Measurements from ENCODE around the gene FAM120B.

Gene FAM120B

GRCh38 chr6:170421921-170422320 lies 115.4 kb downstream of the FAM120B start:
- no peak overlapping the region for H3K4me3 ChIP-seq (ENCODE audit: low read depth in 1 of 2, low read length in 2 of 2)
- no peak overlapping the region for H3K4me2 ChIP-seq (ENCODE audit: insufficient read depth, low read length)
- H2AFZ ChIP-seq (ENCODE audit: low read depth, low read length) = no peak overlapping the region
- DNase-seq (no peak), ATAC-seq (ENCODE audit: insufficient read depth, low read depth) (no peak)
- no peak overlapping the region for H3K9ac ChIP-seq (ENCODE audit: low read depth, low read length)
- H3K27me3 ChIP-seq (ENCODE audit: insufficient read depth, low read length, poor library complexity) = peaks cover 2% of the 10 kb centered on the region
- no peaks in the 10 kb centered on the region for H3K9me3 ChIP-seq (ENCODE audit: insufficient read depth, low read length, severe bottlenecking)
- H3K27ac ChIP-seq (ENCODE audit: low read length) = no peak overlapping the region
- TF ChIP-seq EZH2 (IDR thresholded peaks at IDR 0.05; ENCODE audit: borderline replicate concordance, low read depth, low read length, severe bottlenecking) (no peak), CTCF (IDR thresholded peaks at IDR 0.05; ENCODE audit: borderline replicate concordance, extremely low read depth, low read length, poor library complexity, severe bottlenecking) (no peak)
- H3K4me1 ChIP-seq (ENCODE audit: insufficient read depth, low read length) = no peaks in the 10 kb centered on the region
- H4K20me1 ChIP-seq (ENCODE audit: insufficient read depth, low read length) = no peaks in the 10 kb centered on the region
- no peaks in the 10 kb centered on the region for H3K79me2 ChIP-seq (ENCODE audit: insufficient read depth, low read length)
- H3K36me3 ChIP-seq (ENCODE audit: insufficient read depth, low read length) = no peaks in the 10 kb centered on the region

- H3K4me3 ChIP-seq (ENCODE audit: low read depth in 1 of 2, low read length in 2 of 2) = no peak overlapping the region
- H3K9me3 ChIP-seq (ENCODE audit: insufficient read depth, low read length, severe bottlenecking) = no peaks in the 10 kb centered on the region
- H3K36me3 ChIP-seq (ENCODE audit: insufficient read depth, low read length) = no peaks in the 10 kb centered on the region
- no peak overlapping the region for H3K27ac ChIP-seq (ENCODE audit: low read length)
- H3K4me1 ChIP-seq (ENCODE audit: insufficient read depth, low read length) = no peaks in the 10 kb centered on the region
- peaks cover 6% of the 10 kb centered on the region for H3K27me3 ChIP-seq (ENCODE audit: insufficient read depth, low read length, poor library complexity)
- H4K20me1 ChIP-seq (ENCODE audit: insufficient read depth, low read length) = no peaks in the 10 kb centered on the region
- DNase-seq = no peak
- no peak overlapping the region for H3K9ac ChIP-seq (ENCODE audit: low read depth, low read length)
- no peak overlapping the region for H3K4me2 ChIP-seq (ENCODE audit: insufficient read depth, low read length)
- H2AFZ ChIP-seq (ENCODE audit: low read depth, low read length) = no peak overlapping the region
- no peaks in the 10 kb centered on the region for H3K79me2 ChIP-seq (ENCODE audit: insufficient read depth, low read length)
- no peak for ATAC-seq (ENCODE audit: insufficient read depth, low read depth)
- TF ChIP-seq CTCF (IDR thresholded peaks at IDR 0.05; ENCODE audit: borderline replicate concordance, extremely low read depth, low read length, poor library complexity, severe bottlenecking) = no peak
- no peak for TF ChIP-seq EZH2 (IDR thresholded peaks at IDR 0.05; ENCODE audit: borderline replicate concordance, low read depth, low read length, severe bottlenecking)
These were observed 116.5 kb downstream of the FAM120B start for GRCh38 chr6:170423030-170423429.

GRCh38 chr6:170423814-170424603 lies 117.5 kb downstream of the FAM120B start:
- no peaks in the 10 kb centered on the region for H3K9me3 ChIP-seq (ENCODE audit: insufficient read depth, low read length, severe bottlenecking)
- H3K4me1 ChIP-seq (ENCODE audit: insufficient read depth, low read length) = no peaks in the 10 kb centered on the region
- no peaks in the 10 kb centered on the region for H4K20me1 ChIP-seq (ENCODE audit: insufficient read depth, low read length)
- H3K27ac ChIP-seq (ENCODE audit: low read length) = no peak overlapping the region
- no peak for DNase-seq
- peaks cover 6% of the 10 kb centered on the region for H3K27me3 ChIP-seq (ENCODE audit: insufficient read depth, low read length, poor library complexity)
- H3K79me2 ChIP-seq (ENCODE audit: insufficient read depth, low read length) = no peaks in the 10 kb centered on the region
- no peak overlapping the region for H3K9ac ChIP-seq (ENCODE audit: low read depth, low read length)
- H2AFZ ChIP-seq (ENCODE audit: low read depth, low read length) = no peak overlapping the region
- H3K4me2 ChIP-seq (ENCODE audit: insufficient read depth, low read length) = no peak overlapping the region
- TF ChIP-seq CTCF (IDR thresholded peaks at IDR 0.05; ENCODE audit: borderline replicate concordance, extremely low read depth, low read length, poor library complexity, severe bottlenecking) (no peak), EZH2 (IDR thresholded peaks at IDR 0.05; ENCODE audit: borderline replicate concordance, low read depth, low read length, severe bottlenecking) (no peak)
- H3K4me3 ChIP-seq (ENCODE audit: low read depth in 1 of 2, low read length in 2 of 2) = no peak overlapping the region
- H3K36me3 ChIP-seq (ENCODE audit: insufficient read depth, low read length) = no peaks in the 10 kb centered on the region
- ATAC-seq (ENCODE audit: insufficient read depth, low read depth) = no peak
